Ectodermal cell (in vitro differentiated cells): ENCODE data around the gene NPTXR.

Experiments
- H3K27ac ChIP-seq: 2 replicates; pipeline ENCODE4 v1.7.0; 2013; ENCODE audit warnings: mild to moderate bottlenecking, low read depth, low read length; ENCODE audit not compliant: insufficient read depth, poor library complexity, severe bottlenecking
- H3K27me3 ChIP-seq: 2 replicates; pipeline ENCODE4 v1.7.0; 2013; ENCODE audit warnings: mild to moderate bottlenecking, low read length; ENCODE audit not compliant: insufficient read depth, control insufficient read depth, poor library complexity, severe bottlenecking
- H3K36me3 ChIP-seq: one replicate; pipeline ENCODE4 v1.7.0; 2013; ENCODE audit warnings: low read length; ENCODE audit not compliant: control insufficient read depth, insufficient read depth
- H3K4me1 ChIP-seq: one replicate; pipeline ENCODE4 v1.7.0; 2013; ENCODE audit warnings: low read length; ENCODE audit not compliant: control insufficient read depth, insufficient read depth
- H3K4me3 ChIP-seq: 2 replicates; pipeline ENCODE4 v1.7.0; 2013; ENCODE audit warnings: low read depth, low read length, control low read depth; ENCODE audit not compliant: insufficient read depth
- H3K9me3 ChIP-seq: 2 replicates; pipeline ENCODE4 v1.7.0; 2013; ENCODE audit warnings: mild to moderate bottlenecking, low read length, moderate library complexity; ENCODE audit not compliant: control insufficient read depth
- WGBS, 2 experiments: methylation state at CpG; one replicate each; pipeline ENCODE4 v1.1.7; 2013; ENCODE audit warnings: missing lambda C conversion rate in 2 of 2; 5-methylcytosine and 5-hydroxymethylcytosine counted together

The NPTXR gene

GRCh38 chr22:38841635-38842034 lies 2.2 kb downstream of the NPTXR start:
- WGBS, 2 experiments = 83 to 87% methylated on average over 5 of the region's 5 CpGs
- Histone ChIP-seq H3K4me1 (no peaks in the 10 kb centered on the region), H3K27ac (no peak overlapping the region), H3K4me3 (no peak overlapping the region), H3K27me3 (peaks cover 56% of the 10 kb centered on the region), H3K36me3 (no peaks in the 10 kb centered on the region), H3K9me3 (no peaks in the 10 kb centered on the region)

GRCh38 chr22:38841211-38841610 lies 2.6 kb downstream of the NPTXR start:
- Histone ChIP-seq H3K4me3 (no peak overlapping the region), H3K27me3 (peaks cover 58% of the 10 kb centered on the region), H3K9me3 (no peaks in the 10 kb centered on the region), H3K36me3 (no peaks in the 10 kb centered on the region), H3K27ac (no peak overlapping the region), H3K4me1 (no peaks in the 10 kb centered on the region)
- WGBS, 2 experiments = 86 to 92% methylated on average over 7 of the region's 7 CpGs

DNA sequence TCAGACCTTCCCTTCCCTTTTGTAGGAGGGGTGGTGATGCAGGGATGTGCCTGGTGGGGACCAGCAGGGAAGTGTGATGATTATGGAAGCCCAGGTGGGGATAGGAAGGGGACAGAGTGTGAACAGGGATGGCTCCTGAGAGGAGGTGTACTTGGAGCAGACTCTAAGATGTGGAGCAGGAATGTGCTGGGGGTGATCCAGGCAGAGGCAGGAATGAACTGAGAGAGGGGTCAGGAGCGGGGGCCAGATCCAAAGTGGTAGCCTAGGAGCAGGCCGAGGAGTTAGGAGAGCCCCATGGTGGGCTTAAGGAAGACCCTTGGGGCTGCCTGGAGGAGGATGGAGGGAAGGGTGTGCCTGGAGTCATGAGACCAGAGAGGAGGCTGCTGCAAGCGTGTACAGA lies 3.7 kb downstream of the NPTXR start:
- Histone ChIP-seq H3K4me1 (no peaks in the 10 kb centered on the region), H3K4me3 (no peak overlapping the region), H3K27ac (no peak overlapping the region), H3K9me3 (no peaks in the 10 kb centered on the region), H3K36me3 (no peaks in the 10 kb centered on the region), H3K27me3 (peaks cover 57% of the 10 kb centered on the region)
- 87 to 90% methylated on average over 3 of the region's 3 CpGs for WGBS, 2 experiments

- peaks cover 52% of the 10 kb centered on the region for H3K27me3 ChIP-seq
- H3K27ac ChIP-seq = no peak overlapping the region
- no peaks in the 10 kb centered on the region for H3K4me1 ChIP-seq
- no peak overlapping the region for H3K4me3 ChIP-seq
- 80 to 82% methylated on average over 1 of the region's 1 CpG for WGBS, 2 experiments
- no peaks in the 10 kb centered on the region for H3K9me3 ChIP-seq
- H3K36me3 ChIP-seq = no peaks in the 10 kb centered on the region
Measured at GRCh38 chr22:38839686-38840085, 4.1 kb downstream of the NPTXR start.

DNA sequence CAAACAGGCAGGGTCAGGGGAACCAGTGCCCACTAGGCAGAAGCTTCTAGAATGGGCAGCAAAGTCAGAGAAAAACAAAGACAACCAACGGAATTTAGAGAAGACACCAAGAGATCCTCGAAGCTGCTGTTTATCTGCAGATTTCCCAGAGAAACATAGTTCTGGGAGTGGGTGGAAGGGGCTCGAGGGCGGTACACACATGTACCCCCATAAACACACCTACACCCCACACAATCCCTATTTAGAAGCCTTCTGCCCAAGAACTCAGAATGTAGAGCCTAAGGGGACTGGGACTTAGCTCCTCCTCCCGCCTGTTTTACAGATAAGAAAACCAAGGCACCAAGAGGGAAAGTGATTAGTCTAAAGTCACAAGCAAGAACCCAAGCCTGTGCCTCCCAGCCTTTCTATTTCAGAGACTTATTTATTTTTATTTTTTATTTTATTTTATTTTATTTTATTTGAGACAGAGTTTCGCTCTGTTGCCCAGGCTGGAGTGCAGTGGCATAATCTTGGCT lies 6.4 kb downstream of the NPTXR start:
- no peak overlapping the region for H3K4me3 ChIP-seq
- no peaks in the 10 kb centered on the region for H3K4me1 ChIP-seq
- peaks cover 35% of the 10 kb centered on the region for H3K27me3 ChIP-seq
- H3K27ac ChIP-seq = no peak overlapping the region
- H3K36me3 ChIP-seq = no peaks in the 10 kb centered on the region
- no peaks in the 10 kb centered on the region for H3K9me3 ChIP-seq
- 91 to 92% methylated on average over 6 of the region's 6 CpGs for WGBS, 2 experiments

GRCh38 chr22:38835888-38836301 lies 7.9 kb downstream of the NPTXR start:
- Histone ChIP-seq H3K36me3 (no peaks in the 10 kb centered on the region), H3K27ac (no peak overlapping the region), H3K4me3 (no peak overlapping the region), H3K4me1 (no peaks in the 10 kb centered on the region), H3K9me3 (no peaks in the 10 kb centered on the region), H3K27me3 (peaks cover 19% of the 10 kb centered on the region)
- WGBS, 2 experiments = 46 to 51% methylated on average over 19 of the region's 19 CpGs

GRCh38 chr22:38834991-38835390 lies 8.8 kb downstream of the NPTXR start:
- Histone ChIP-seq H3K4me1 (no peaks in the 10 kb centered on the region), H3K27ac (no peak overlapping the region), H3K4me3 (no peak overlapping the region), H3K9me3 (no peaks in the 10 kb centered on the region), H3K36me3 (no peaks in the 10 kb centered on the region), H3K27me3 (peaks cover 10% of the 10 kb centered on the region)
- WGBS, 2 experiments = 96 to 99% methylated on average over 5 of the region's 5 CpGs

- no peak overlapping the region for H3K27ac ChIP-seq
- H3K36me3 ChIP-seq = no peaks in the 10 kb centered on the region
- 89 to 91% methylated on average over 13 of the region's 13 CpGs for WGBS, 2 experiments
- H3K4me1 ChIP-seq = no peaks in the 10 kb centered on the region
- no peaks in the 10 kb centered on the region for H3K9me3 ChIP-seq
- no peak overlapping the region for H3K4me3 ChIP-seq
- H3K27me3 ChIP-seq = peaks cover 10% of the 10 kb centered on the region
Measured at GRCh38 chr22:38834215-38834953, 9.4 kb downstream of the NPTXR start.

DNA sequence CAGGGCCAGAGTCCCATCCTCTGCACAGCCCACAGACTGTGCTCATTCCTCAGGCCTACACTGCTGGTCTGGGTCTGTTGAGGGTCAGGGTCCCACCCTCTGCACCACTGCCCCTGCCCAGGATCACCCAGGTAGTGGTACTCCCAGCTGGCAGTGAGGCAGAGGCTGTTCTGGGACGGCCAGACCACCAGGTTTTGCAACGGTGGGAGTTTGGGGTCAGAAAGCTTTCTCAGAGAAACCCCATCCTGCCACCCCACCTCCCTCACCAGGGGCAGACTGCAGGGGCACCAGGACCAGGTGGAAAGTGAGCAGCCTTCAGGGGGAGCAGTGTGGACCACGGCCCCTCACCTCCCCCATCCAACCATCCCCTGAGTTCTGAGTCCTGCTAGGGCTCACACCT lies 10.8 kb downstream of the NPTXR start:
- no peaks in the 10 kb centered on the region for H3K9me3 ChIP-seq
- 83 to 93% methylated on average over 3 of the region's 3 CpGs for WGBS, 2 experiments

DNA sequence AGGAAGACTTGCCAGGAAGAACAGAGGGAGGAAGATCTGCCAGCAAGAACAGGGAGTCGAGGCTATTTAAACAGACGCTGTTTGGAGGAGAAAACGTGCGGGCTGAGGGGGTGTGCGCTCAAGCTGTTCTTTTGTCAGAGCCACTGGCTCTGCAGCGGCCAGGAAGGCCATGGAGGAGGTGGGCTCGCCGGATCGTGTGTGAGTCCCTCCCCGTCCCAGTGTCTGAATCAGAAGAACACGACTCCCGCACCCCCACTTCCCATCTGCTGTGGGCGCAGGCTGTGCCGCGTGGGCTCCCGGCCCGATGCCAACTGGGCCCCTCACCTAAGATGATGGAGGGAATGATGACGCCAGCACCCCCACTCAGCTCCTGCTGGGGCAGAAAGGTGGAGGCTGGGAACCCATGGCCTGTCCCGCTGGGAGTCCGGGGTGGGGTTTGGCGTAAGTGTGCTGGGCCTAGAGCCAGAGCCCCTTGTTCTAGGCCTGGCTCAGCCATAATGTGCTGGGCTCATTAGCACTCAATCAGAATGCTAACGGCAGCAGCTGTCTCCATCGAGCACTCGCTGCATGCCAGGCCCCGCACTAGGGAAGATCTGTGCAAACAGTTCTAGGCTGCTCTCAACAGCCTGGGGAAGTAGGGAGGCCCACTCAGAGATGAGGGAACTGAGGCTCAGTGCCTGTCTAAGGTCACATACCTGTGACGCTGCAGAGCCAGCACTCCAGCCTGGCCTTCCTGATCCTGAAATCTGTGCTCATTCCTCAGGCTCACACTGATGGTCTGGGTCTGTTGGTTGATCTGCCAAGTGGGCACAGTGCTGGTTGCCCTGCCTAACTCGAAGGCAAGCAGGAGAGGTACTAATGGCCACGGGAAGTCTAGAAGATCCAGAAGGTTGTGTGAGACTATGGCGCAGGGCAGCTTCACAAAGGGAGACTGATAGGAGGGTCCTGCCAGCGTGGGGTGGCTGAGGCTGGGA lies 11.5 kb downstream of the NPTXR start:
- no peaks in the 10 kb centered on the region for H3K9me3 ChIP-seq
- 85% methylated on average over 30 of the region's 30 CpGs for WGBS, 2 experiments
- no peaks in the 10 kb centered on the region for H3K4me1 ChIP-seq
- H3K27ac ChIP-seq = no peak overlapping the region
- H3K4me3 ChIP-seq = no peak overlapping the region
- H3K36me3 ChIP-seq = no peaks in the 10 kb centered on the region
- peaks cover 10% of the 10 kb centered on the region for H3K27me3 ChIP-seq

More for the DNA sequence above, 10.8 kb downstream of the NPTXR start:
- Histone ChIP-seq H3K36me3 (no peaks in the 10 kb centered on the region), H3K27ac (no peak overlapping the region), H3K4me1 (no peaks in the 10 kb centered on the region), H3K27me3 (peaks cover 10% of the 10 kb centered on the region), H3K4me3 (no peak overlapping the region)
